ENCODE data around the gene CASP3. TPM values are rescaled to one million over a fixed set of nuclear protein-coding genes. Genes with fewer than 3 reads are reported as not detected.

CASP3 gene
- total and polyA plus RNA-seq, 2 donors (not counting 1 experiment from before 2014, with no cell fraction given), result 26.4 to 41.1 TPM

DNA sequence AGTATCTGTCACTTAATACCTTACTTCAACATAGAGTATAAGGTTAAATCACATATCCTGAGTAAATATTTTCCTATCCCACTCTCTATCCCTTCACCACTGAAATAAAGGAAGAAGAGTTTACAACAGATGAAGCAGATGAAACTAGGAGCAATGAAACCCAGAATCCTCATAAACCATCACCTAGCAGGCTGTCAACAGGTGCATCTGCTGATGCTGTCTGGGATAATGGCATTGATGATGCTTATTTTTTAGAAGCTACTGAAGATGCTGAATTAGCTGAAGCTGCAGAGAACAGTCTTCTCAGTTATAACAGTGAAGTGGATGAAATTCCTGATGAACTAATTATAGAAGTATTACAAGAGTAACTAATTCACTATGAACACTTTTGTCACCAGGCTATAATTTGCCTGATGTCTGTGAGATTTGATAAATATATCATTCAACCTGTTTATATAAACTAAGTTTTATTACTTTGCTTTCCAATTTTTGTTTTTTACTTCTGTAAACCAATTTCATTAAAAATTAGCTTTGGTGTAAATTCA lies 45.2 kb upstream of the CASP3 start:
- no peak overlapping the region for H3K9ac ChIP-seq (ENCODE audit: insufficient read depth, low read length)
- H3K9me3 ChIP-seq (ENCODE audit: control insufficient read depth, insufficient read depth, low read depth, low read length), result no peaks in the 10 kb centered on the region
- H4K20me1 ChIP-seq (ENCODE audit: control insufficient read depth, extremely low read depth, insufficient read depth, low read length), result no peaks in the 10 kb centered on the region
- H3K27ac ChIP-seq (ENCODE audit: insufficient read depth, low read length), result no peak overlapping the region
- H3K4me1 ChIP-seq (ENCODE audit: control insufficient read depth, extremely low read depth, insufficient read depth, low read length), result no peaks in the 10 kb centered on the region
- H2AFZ ChIP-seq (ENCODE audit: low read length), result no peak overlapping the region
- H3K27me3 ChIP-seq (ENCODE audit: control insufficient read depth, insufficient read depth, low read length), result no peaks in the 10 kb centered on the region
- no peak for TF ChIP-seq EZH2 (IDR thresholded peaks at IDR 0.05; ENCODE audit: low read length, missing control alignments)
- TF ChIP-seq, protein P1, sequence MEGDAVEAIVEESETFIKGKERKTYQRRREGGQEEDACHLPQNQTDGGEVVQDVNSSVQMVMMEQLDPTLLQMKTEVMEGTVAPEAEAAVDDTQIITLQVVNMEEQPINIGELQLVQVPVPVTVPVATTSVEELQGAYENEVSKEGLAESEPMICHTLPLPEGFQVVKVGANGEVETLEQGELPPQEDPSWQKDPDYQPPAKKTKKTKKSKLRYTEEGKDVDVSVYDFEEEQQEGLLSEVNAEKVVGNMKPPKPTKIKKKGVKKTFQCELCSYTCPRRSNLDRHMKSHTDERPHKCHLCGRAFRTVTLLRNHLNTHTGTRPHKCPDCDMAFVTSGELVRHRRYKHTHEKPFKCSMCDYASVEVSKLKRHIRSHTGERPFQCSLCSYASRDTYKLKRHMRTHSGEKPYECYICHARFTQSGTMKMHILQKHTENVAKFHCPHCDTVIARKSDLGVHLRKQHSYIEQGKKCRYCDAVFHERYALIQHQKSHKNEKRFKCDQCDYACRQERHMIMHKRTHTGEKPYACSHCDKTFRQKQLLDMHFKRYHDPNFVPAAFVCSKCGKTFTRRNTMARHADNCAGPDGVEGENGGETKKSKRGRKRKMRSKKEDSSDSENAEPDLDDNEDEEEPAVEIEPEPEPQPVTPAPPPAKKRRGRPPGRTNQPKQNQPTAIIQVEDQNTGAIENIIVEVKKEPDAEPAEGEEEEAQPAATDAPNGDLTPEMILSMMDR (conservative IDR thresholded peaks at IDR 0.05 in 1 of 2, IDR thresholded peaks at IDR 0.05 in 1 of 2; ENCODE audit: low read depth in 1 of 2, low read length in 2 of 2), result no peak
- no peaks in the 10 kb centered on the region for H3K36me3 ChIP-seq (ENCODE audit: control insufficient read depth, insufficient read depth, low read length)
- no peak overlapping the region for H3K4me2 ChIP-seq (ENCODE audit: extremely low read depth, insufficient read depth, low read length)
- H3K4me3 ChIP-seq (replicated peaks in 1 of 4; ENCODE audit: control extremely low read depth in 1 of 4, insufficient read depth in 1 of 4, low read depth in 3 of 4, low read length in 4 of 4), result no peak overlapping the region
- no peaks in the 10 kb centered on the region for H3K79me2 ChIP-seq (ENCODE audit: control insufficient read depth, insufficient read depth, low read length)
- no peak for DNase-seq (ENCODE audit: low read depth in 2 of 2)

- Histone ChIP-seq H3K4me2 (ENCODE audit: extremely low read depth, insufficient read depth, low read length) (no peak overlapping the region), H3K27me3 (ENCODE audit: control insufficient read depth, insufficient read depth, low read length) (no peaks in the 10 kb centered on the region), H4K20me1 (ENCODE audit: control insufficient read depth, extremely low read depth, insufficient read depth, low read length) (no peaks in the 10 kb centered on the region), H3K79me2 (ENCODE audit: control insufficient read depth, insufficient read depth, low read length) (no peaks in the 10 kb centered on the region), H3K4me3 (replicated peaks in 1 of 4; ENCODE audit: control extremely low read depth in 1 of 4, insufficient read depth in 1 of 4, low read depth in 3 of 4, low read length in 4 of 4) (no peak overlapping the region), H3K9me3 (ENCODE audit: control insufficient read depth, insufficient read depth, low read depth, low read length) (no peaks in the 10 kb centered on the region), H3K9ac (ENCODE audit: insufficient read depth, low read length) (no peak overlapping the region), H3K4me1 (ENCODE audit: control insufficient read depth, extremely low read depth, insufficient read depth, low read length) (no peaks in the 10 kb centered on the region), H2AFZ (ENCODE audit: low read length) (no peak overlapping the region), H3K27ac (ENCODE audit: insufficient read depth, low read length) (no peak overlapping the region), H3K36me3 (ENCODE audit: control insufficient read depth, insufficient read depth, low read length) (no peaks in the 10 kb centered on the region)
- peak; percentile 37 to 64 for DNase-seq (ENCODE audit: low read depth in 2 of 2)
- TF ChIP-seq, protein P1 (conservative IDR thresholded peaks at IDR 0.05 in 1 of 2, IDR thresholded peaks at IDR 0.05 in 1 of 2; ENCODE audit: low read depth in 1 of 2, low read length in 2 of 2), result no peak
- TF ChIP-seq EZH2 (IDR thresholded peaks at IDR 0.05; ENCODE audit: low read length, missing control alignments), result no peak
Observed at GRCh38 chr4:184693056-184693455, 43.8 kb upstream of the CASP3 start.

- H3K4me2 ChIP-seq (ENCODE audit: extremely low read depth, insufficient read depth, low read length), result no peak overlapping the region
- H2AFZ ChIP-seq (ENCODE audit: low read length), result no peak overlapping the region
- H3K4me1 ChIP-seq (ENCODE audit: control insufficient read depth, extremely low read depth, insufficient read depth, low read length), result no peaks in the 10 kb centered on the region
Observed at GRCh38 chr4:184689681-184690080, 40.4 kb upstream of the CASP3 start.

More at GRCh38 chr4:184689681-184690080, 40.4 kb upstream of the CASP3 start:
- TF ChIP-seq, protein P1 (conservative IDR thresholded peaks at IDR 0.05 in 1 of 2, IDR thresholded peaks at IDR 0.05 in 1 of 2; ENCODE audit: low read depth in 1 of 2, low read length in 2 of 2), result no peak
- no peak for TF ChIP-seq EZH2 (IDR thresholded peaks at IDR 0.05; ENCODE audit: low read length, missing control alignments)
- no peak for DNase-seq (ENCODE audit: low read depth in 2 of 2)
- H3K9me3 ChIP-seq (ENCODE audit: control insufficient read depth, insufficient read depth, low read depth, low read length), result no peaks in the 10 kb centered on the region
- H3K27ac ChIP-seq (ENCODE audit: insufficient read depth, low read length), result no peak overlapping the region
- H3K4me3 ChIP-seq (replicated peaks in 1 of 4; ENCODE audit: control extremely low read depth in 1 of 4, insufficient read depth in 1 of 4, low read depth in 3 of 4, low read length in 4 of 4), result no peak overlapping the region
- no peaks in the 10 kb centered on the region for H3K79me2 ChIP-seq (ENCODE audit: control insufficient read depth, insufficient read depth, low read length)
- H4K20me1 ChIP-seq (ENCODE audit: control insufficient read depth, extremely low read depth, insufficient read depth, low read length), result no peaks in the 10 kb centered on the region
- no peaks in the 10 kb centered on the region for H3K36me3 ChIP-seq (ENCODE audit: control insufficient read depth, insufficient read depth, low read length)
- no peak overlapping the region for H3K9ac ChIP-seq (ENCODE audit: insufficient read depth, low read length)
- H3K27me3 ChIP-seq (ENCODE audit: control insufficient read depth, insufficient read depth, low read length), result no peaks in the 10 kb centered on the region
